HG03045 (cell line): ENCODE measurements around the gene CPNE5.
"Not testable (repeated sequence)": the region's sequence is repeated elsewhere in the genome, so short reads cannot be mapped to it uniquely, and the experiment has no call there.

ENCODE experiments used
- ATAC-seq: cut with Tn5 transposase; IDR thresholded peaks from one replicate; pipeline ENCODE4 v1.9.1; 2021; ENCODE audit warnings: mild to moderate bottlenecking, moderate library complexity; ENCODE audit not compliant: unreplicated experiment

The CPNE5 gene

DNA sequence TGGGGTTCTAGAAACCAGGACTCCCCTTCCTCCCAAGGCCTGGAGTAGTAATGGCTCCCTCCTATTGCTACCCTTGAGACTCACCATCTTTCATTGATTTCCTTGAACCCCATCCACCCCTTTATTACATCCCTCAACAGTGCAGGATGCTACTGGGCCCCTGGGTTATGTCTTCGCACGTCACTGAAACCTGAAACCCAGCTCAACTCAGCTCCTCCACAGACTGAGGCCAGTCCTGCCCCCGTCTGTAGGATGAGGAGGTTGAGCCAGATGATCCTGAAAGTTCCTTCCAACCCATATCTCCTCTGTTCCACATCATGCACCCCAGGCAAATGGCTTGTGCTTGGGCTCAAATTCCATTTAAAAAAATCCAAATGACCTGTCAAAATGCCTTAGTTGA, 21.4 kb downstream of the CPNE5 start:
- ATAC-seq, result no peak

- no peak for ATAC-seq
Measured at GRCh38 chr6:36817176-36817817, 21.9 kb downstream of the CPNE5 start.

DNA sequence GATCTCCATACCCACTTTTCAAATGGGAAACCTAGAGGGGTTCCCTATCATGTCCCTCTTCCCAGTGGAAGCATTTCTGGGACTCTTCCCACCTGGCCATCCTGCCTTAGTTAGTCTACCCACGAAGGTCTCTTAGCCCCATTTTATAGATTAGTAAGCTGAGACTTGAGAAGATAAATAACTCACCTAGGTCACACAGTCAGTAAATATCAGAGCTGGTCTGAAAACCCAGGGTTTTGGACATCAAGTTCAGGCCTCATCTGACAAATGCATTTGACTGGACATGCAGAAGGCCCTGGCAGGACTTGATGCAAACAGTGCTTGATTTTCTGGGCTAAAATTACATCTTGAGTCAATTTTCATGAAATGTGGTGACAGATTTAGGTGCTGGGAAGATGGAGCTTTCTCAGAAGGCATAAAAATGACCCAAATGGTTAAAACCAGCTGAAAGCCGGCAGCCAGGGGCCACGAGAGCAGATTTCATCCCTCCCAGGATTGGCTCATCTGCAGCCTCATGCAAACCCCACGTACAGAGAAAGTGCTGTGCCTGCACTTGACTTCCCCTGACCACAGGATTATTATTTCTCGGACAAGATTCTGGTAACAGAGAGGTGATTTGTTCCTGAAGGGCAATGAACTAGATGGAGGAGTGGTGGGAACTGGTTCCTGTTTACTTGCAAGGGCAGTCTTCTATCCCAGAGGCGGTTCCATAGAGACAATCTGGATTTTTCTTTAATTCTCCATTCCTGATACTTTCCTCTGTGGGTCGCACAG, 23.1 kb downstream of the CPNE5 start:
- no peak for ATAC-seq

DNA sequence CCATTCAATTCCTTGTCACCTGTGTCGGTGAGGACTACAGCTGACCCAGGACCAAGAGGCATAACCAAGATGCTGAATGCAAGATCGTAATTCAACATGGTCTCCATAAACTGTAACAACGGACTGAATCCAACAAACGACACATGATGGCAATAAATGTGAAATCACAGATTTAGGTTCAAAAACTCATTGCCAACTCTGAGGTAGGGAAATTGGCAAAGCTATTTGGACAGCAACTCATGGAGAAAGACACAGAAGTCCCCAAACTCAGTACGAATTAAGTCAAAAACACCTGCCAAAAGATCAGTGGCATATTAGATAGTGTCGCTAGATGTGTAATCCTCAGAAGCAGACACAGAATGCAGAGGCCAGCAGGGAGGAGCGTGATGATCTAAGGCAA, 25.0 kb downstream of the CPNE5 start:
- no peak for ATAC-seq

GRCh38 chr6:36813526-36813925, 25.7 kb downstream of the CPNE5 start:
- no peak for ATAC-seq

- not testable (repeated sequence) for ATAC-seq
Measured at GRCh38 chr6:36813047-36813446, 26.2 kb downstream of the CPNE5 start.

- ATAC-seq, result no peak
Measured at GRCh38 chr6:36809941-36810803, 29.1 kb downstream of the CPNE5 start.

DNA sequence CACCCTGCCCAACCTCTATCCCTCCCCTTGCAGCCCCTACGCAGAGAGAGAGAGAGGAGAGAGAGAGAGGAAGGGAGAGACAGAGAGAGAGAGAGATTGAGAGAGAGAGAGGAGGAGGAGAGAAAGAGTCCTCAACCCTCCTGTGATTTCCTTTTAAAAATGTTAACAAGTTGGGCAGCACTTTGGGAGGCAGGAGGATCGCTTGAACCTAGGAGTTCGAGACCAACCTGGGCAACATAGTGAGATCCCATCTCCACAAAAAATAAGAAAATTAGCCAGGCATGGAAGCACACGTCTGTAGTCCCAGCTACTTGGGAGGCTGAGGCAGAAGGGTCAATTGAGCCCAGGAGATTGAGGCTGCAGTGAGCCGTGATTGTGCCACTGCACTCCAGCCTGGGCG, 30.1 kb downstream of the CPNE5 start:
- no peak for ATAC-seq

DNA sequence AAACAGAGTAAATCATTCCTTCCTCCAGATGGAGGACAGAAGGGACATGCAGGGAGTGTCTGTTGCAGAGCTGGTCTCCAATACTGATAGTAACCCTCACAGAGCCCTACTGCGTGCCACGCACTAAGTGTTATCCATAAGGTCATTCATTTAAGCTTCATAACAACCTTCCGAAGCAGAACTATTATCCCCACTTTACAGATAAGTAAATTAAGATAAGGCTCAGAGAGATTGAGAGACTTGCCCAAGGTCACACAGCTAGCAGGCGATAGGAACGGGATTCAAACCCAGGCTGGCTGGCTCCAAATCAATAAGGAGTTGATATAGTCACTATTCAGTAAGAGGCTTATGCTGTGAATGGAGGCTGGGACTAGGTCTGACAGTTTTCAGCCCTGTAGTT, 30.6 kb downstream of the CPNE5 start:
- ATAC-seq, result no peak

- no peak for ATAC-seq
Measured at GRCh38 chr6:36807750-36808149, 31.5 kb downstream of the CPNE5 start.

GRCh38 chr6:36807143-36807542, 32.1 kb downstream of the CPNE5 start:
- ATAC-seq, result no peak

DNA sequence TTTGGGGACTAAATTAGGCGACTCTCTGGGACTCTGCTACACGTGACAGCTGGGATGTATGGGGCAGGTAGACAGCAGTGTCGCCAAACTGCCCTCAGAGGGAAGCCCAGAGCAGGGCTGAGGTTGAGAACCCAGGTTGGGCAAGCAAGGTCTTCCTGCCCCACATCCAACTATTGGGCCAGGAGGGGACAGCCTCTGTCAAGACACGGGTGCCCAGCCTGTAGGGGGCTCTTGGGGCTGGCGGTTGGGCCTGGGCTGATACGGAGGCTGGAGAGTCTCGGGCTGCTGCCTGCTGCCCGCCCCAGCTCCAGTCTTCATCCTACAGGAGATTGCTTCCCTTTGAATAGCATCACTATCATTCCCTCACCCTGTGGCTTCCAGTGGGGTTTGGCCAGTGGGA, 33.3 kb downstream of the CPNE5 start:
- ATAC-seq, result no peak

DNA sequence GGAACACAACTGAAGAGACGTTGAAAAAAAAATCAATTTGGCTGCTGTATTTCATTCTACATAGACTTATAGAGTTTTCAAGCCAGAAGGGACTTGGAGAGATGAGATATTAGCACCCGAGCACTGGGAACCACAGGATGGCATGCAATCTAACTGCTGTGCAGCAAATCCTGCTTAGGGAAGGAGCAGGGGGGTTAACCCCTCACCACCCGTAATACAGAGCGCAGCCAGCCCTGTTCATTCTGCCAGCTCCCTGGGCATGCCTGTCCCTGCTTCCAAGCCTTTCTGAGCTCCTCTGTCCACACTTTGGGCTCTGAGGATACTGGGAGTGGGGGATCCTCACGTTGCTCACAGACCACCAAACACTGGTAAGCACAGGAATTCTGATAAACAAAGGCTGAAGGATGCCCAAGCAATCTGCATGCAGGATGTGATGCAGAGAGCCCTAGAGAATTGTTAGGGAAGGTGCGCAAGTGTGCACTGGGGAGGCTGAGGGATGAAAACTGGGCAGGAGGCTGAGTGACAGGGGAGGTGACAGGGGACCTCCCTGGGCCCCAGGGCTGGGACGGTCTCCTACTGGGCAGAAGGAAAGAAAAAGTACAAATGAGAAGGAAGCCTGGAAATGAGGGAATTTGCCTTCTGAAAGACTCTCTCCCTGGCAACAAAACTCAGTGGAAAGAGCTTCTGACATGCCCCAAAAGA, 34.0 kb downstream of the CPNE5 start:
- no peak for ATAC-seq

GRCh38 chr6:36804563-36804962, 34.7 kb downstream of the CPNE5 start:
- ATAC-seq, result no peak

DNA sequence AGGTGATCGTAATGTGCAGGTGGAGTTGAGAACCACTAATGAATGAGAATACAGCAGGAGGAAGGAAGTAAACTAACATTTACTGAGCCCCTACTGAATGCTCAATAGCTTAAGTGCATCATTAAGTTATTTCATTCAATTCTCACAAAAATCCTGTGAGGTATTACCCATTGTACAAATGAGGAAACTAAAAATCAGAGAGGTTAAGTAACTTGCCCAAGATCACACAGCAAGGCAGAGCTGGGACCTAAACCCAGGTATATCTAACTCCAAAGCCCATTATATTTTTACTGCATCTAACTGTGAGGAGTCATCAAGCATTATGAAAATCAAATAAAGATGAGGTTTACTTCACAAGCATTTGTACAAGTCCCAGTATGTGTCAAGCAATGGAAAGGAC, 35.3 kb downstream of the CPNE5 start:
- ATAC-seq, result no peak

- no peak for ATAC-seq
Measured at GRCh38 chr6:36803482-36803881, 35.8 kb downstream of the CPNE5 start.

DNA sequence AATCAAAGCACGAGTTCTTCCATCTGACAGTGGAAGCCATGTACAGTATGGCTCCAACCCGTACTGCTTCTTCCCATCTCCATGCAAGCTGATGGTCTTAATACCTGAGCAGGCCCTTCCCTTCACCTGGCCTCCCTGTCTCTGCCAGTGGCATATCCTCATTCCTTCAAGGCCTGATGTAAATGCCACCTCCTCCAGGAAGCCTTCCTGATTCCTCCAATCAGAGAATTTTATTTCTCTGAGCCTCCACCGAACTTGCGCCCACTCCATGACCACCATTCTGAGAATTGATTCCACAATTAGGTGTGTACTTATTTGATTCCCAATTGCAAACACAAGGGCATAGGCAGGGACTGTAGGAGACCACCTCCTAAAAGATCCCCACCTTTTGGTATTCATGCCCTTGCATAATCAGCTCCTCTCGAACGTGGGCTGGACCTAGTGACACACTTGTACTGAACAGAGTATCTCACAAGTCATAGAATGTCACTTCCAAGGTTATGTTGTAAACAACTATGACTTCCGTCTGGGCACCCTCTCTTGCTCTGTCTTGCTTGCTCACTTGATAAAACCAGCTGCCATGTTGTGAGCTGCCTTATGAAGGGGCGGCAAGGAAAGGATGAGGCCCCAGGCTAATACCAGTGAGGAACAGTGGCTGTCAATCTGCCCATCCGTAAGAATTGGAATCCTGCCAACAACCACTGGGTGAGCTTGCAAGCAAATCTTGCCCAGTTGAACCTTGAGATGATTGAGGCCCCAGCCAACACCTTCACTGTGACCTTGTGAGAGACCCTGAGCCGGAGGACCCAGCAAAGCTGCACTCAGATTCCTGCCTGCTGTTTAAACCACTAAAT, 38.8 kb downstream of the CPNE5 start:
- no peak for ATAC-seq

DNA sequence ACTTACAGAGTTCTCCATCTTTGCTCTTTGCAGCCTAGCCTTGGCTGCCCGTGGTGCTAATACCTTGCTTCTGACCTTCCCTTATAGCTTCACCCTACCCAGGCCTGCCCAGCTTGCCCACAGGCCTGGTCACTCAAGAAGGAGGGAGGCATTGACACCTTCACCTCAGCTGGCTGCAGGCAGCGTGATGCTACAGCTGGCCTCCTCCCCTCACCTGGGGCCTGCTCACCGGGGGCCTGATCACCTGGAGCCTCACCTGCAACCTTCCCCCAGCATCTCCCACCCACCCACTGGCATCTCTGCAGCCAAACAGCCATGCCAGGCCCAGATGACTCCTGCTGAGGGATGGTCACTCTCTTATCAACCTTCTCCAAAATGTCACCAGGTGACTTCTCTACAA, 40.4 kb downstream of the CPNE5 start:
- ATAC-seq, result no peak

- no peak for ATAC-seq
Measured at GRCh38 chr6:36797653-36798052, 41.6 kb downstream of the CPNE5 start.

DNA sequence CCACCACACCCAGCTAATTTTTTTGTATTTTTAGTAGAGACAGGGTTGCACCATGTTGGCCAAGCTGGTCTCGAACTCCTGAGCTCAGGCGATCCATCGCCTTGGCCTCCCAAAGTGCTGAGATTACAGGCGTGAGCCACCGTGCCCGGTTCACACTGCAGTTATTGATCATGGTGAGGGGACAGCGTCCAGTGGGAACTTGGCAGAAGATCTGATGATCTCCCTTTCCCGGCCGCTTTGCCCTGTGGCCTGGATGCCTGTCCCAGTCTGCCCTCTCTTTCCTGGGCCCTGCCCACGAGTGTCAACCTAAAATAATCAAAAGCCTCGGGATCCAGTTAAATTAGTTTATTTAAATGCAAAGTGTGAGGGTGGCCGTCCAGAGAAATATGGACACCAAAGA, 42.2 kb downstream of the CPNE5 start:
- ATAC-seq, result no peak
